ENCODE results near the gene SYNGR3.

- TF ChIP-seq, protein P1, sequence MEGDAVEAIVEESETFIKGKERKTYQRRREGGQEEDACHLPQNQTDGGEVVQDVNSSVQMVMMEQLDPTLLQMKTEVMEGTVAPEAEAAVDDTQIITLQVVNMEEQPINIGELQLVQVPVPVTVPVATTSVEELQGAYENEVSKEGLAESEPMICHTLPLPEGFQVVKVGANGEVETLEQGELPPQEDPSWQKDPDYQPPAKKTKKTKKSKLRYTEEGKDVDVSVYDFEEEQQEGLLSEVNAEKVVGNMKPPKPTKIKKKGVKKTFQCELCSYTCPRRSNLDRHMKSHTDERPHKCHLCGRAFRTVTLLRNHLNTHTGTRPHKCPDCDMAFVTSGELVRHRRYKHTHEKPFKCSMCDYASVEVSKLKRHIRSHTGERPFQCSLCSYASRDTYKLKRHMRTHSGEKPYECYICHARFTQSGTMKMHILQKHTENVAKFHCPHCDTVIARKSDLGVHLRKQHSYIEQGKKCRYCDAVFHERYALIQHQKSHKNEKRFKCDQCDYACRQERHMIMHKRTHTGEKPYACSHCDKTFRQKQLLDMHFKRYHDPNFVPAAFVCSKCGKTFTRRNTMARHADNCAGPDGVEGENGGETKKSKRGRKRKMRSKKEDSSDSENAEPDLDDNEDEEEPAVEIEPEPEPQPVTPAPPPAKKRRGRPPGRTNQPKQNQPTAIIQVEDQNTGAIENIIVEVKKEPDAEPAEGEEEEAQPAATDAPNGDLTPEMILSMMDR (conservative IDR thresholded peaks at IDR 0.05) = peak; percentile 60; the same call in 1 of the 2 replicates
- no peak for TF ChIP-seq EZH2 (IDR thresholded peaks at IDR 0.05; ENCODE audit: low read depth)
Observed at GRCh38 chr16:2016407-2016922, 26.7 kb downstream of the SYNGR3 start.

All from PC-9 (cell line).